Middle frontal gyrus (tissue), 1 donor: Measurements from ENCODE around the gene FILIP1.

Source experiments
- DNase-seq: peaks from one replicate; pipeline ENCODE4 v3.0.0-alpha.2; 2015; ENCODE audit warnings: low spot score; ENCODE audit errors: extremely low spot score

FILIP1 gene

GRCh38 chr6:75296811-75297779 lies 196.5 kb downstream of the FILIP1 start:
- peak; percentile 40 for DNase-seq

GRCh38 chr6:75292555-75292954 lies 201.0 kb downstream of the FILIP1 start:
- DNase-seq, result no peak

GRCh38 chr6:75291744-75292143 lies 201.9 kb downstream of the FILIP1 start:
- no peak for DNase-seq

- no peak for DNase-seq
Measured at GRCh38 chr6:75291331-75291730, 202.3 kb downstream of the FILIP1 start.

GRCh38 chr6:75290136-75290945 lies 203.3 kb downstream of the FILIP1 start:
- DNase-seq, result peak; percentile 71

- no peak for DNase-seq
Measured at GRCh38 chr6:75288023-75288422, 205.6 kb downstream of the FILIP1 start.

- no peak for DNase-seq
Measured at GRCh38 chr6:75287424-75287823, 206.2 kb downstream of the FILIP1 start.

- DNase-seq, result no peak
Measured at GRCh38 chr6:75286955-75287354, 206.6 kb downstream of the FILIP1 start.

GRCh38 chr6:75285283-75285639 lies 208.3 kb downstream of the FILIP1 start:
- DNase-seq, result no peak

- peak; percentile 96 for DNase-seq
Measured at GRCh38 chr6:75284632-75285282, 208.8 kb downstream of the FILIP1 start, which contains the start of gene TMEM30A. Gene TMEM30A, minus strand, starts transcription at chr6:75284792. Its CDS starts 154 bp downstream, at chr6:75284638.

- no peak for DNase-seq
Measured at GRCh38 chr6:75283907-75284631, 209.5 kb downstream of the FILIP1 start.

GRCh38 chr6:75282706-75283105 lies 210.9 kb downstream of the FILIP1 start:
- DNase-seq, result no peak

- DNase-seq, result no peak
Measured at GRCh38 chr6:75281653-75282052, 211.9 kb downstream of the FILIP1 start.

GRCh38 chr6:75280131-75280855 lies 213.3 kb downstream of the FILIP1 start:
- no peak for DNase-seq

- no peak for DNase-seq
Measured at GRCh38 chr6:75279418-75279817, 214.2 kb downstream of the FILIP1 start.

- DNase-seq, result no peak
Measured at GRCh38 chr6:75278474-75279077, 215.0 kb downstream of the FILIP1 start.

- DNase-seq, result no peak
Measured at GRCh38 chr6:75275067-75275466, 218.5 kb downstream of the FILIP1 start.

GRCh38 chr6:75273009-75273408 lies 220.6 kb downstream of the FILIP1 start:
- no peak for DNase-seq

- no peak for DNase-seq
Measured at GRCh38 chr6:75272145-75272840, 221.3 kb downstream of the FILIP1 start.
